KMS-11 (cell line): ENCODE data around the gene ABCA10.

ENCODE experiments used
- H2AFZ ChIP-seq: fragments of 200-600 bp; sonication (generic); 2 replicates; pipeline ENCODE4 v1.6.1; 2016; ENCODE audit warnings: antibody characterized with exemption, mixed run types, low read depth
- H3K27ac ChIP-seq: fragments of 200-600 bp; sonication (generic); 2 replicates; pipeline ENCODE4 v1.6.1; 2016; ENCODE audit warnings: mild to moderate bottlenecking, mixed run types
- H3K27me3 ChIP-seq: fragments of 200-600 bp; sonication (generic); 2 replicates; pipeline ENCODE4 v1.6.1; 2017; ENCODE audit warnings: mild to moderate bottlenecking, low read depth, mixed run types, moderate library complexity; ENCODE audit not compliant: insufficient read depth
- H3K36me3 ChIP-seq: fragments of 200-600 bp; sonication (generic); 2 replicates; pipeline ENCODE4 v1.6.1; 2017; ENCODE audit warnings: mild to moderate bottlenecking, mixed run types; ENCODE audit not compliant: insufficient read depth
- H3K4me1 ChIP-seq: fragments of 200-600 bp; sonication (generic); 2 replicates; pipeline ENCODE4 v1.6.1; 2016; ENCODE audit warnings: mild to moderate bottlenecking, low read depth, mixed run types; ENCODE audit not compliant: poor library complexity, severe bottlenecking
- H3K4me2 ChIP-seq: fragments of 200-600 bp; sonication (generic); 2 replicates; pipeline ENCODE4 v1.7.0; 2016; ENCODE audit warnings: mild to moderate bottlenecking, mixed run types
- H3K4me3 ChIP-seq: fragments of 200-600 bp; sonication (generic); IDR thresholded peaks from 2 replicates; pipeline ENCODE4 v1.6.1; 2017; ENCODE audit warnings: low read depth, low read length, mixed read lengths; ENCODE audit not compliant: insufficient read depth
- H3K79me2 ChIP-seq: fragments of 200-600 bp; sonication (generic); 2 replicates; pipeline ENCODE4 v1.6.1; 2016; ENCODE audit warnings: low read depth, mixed run types; ENCODE audit not compliant: insufficient read depth
- H3K9ac ChIP-seq: fragments of 200-600 bp; sonication (generic); 2 replicates; pipeline ENCODE4 v1.6.1; 2016; ENCODE audit warnings: mild to moderate bottlenecking, mixed run types
- H4K20me1 ChIP-seq: fragments of 200-600 bp; sonication (generic); 2 replicates; pipeline ENCODE4 v1.6.1; 2016; ENCODE audit warnings: mild to moderate bottlenecking, mixed run types; ENCODE audit not compliant: insufficient read depth
- CTCF ChIP-seq: fragments of 200-600 bp; sonication (generic); conservative IDR thresholded peaks from 2 replicates; pipeline ENCODE4 v1.6.1; 2017; ENCODE audit warnings: low read depth, mild to moderate bottlenecking, antibody characterized with exemption, low read length, moderate library complexity, mixed read lengths

The ABCA10 gene

GRCh38 chr17:69122065-69122464 lies 106.6 kb downstream of the ABCA10 start:
- no peak overlapping the region for H3K9ac ChIP-seq
- H3K27me3 ChIP-seq = no peaks in the 10 kb centered on the region
- H3K36me3 ChIP-seq = no peaks in the 10 kb centered on the region
- no peak overlapping the region for H3K4me3 ChIP-seq
- H3K79me2 ChIP-seq = no peaks in the 10 kb centered on the region
- H3K4me2 ChIP-seq = no peak overlapping the region
- no peak overlapping the region for H3K27ac ChIP-seq
- no peaks in the 10 kb centered on the region for H3K4me1 ChIP-seq
- no peak overlapping the region for H2AFZ ChIP-seq
- TF ChIP-seq CTCF = no peak
- no peaks in the 10 kb centered on the region for H4K20me1 ChIP-seq

- Histone ChIP-seq H4K20me1 (no peaks in the 10 kb centered on the region), H3K27ac (no peak overlapping the region), H3K27me3 (no peaks in the 10 kb centered on the region), H3K9ac (no peak overlapping the region), H3K36me3 (no peaks in the 10 kb centered on the region), H3K4me3 (no peak overlapping the region), H2AFZ (no peak overlapping the region), H3K4me2 (no peak overlapping the region), H3K79me2 (no peaks in the 10 kb centered on the region), H3K4me1 (no peaks in the 10 kb centered on the region)
- no peak for TF ChIP-seq CTCF
These were observed 110.5 kb downstream of the ABCA10 start for GRCh38 chr17:69117855-69118784.

- Histone ChIP-seq H4K20me1 (no peaks in the 10 kb centered on the region), H3K4me1 (no peaks in the 10 kb centered on the region), H3K27ac (no peak overlapping the region), H3K27me3 (no peaks in the 10 kb centered on the region), H3K4me2 (no peak overlapping the region), H3K79me2 (no peaks in the 10 kb centered on the region), H3K36me3 (no peaks in the 10 kb centered on the region), H3K9ac (no peak overlapping the region), H3K4me3 (no peak overlapping the region), H2AFZ (no peak overlapping the region)
- no peak for TF ChIP-seq CTCF
These were observed 116.8 kb downstream of the ABCA10 start for GRCh38 chr17:69111794-69112193.

- Histone ChIP-seq H3K27ac (no peak overlapping the region), H2AFZ (no peak overlapping the region)
These were observed 122.5 kb downstream of the ABCA10 start for GRCh38 chr17:69105907-69106730.

More at GRCh38 chr17:69105907-69106730, 122.5 kb downstream of the ABCA10 start:
- no peak for TF ChIP-seq CTCF
- no peak overlapping the region for H3K4me2 ChIP-seq
- no peaks in the 10 kb centered on the region for H3K27me3 ChIP-seq
- no peak overlapping the region for H3K4me3 ChIP-seq
- H4K20me1 ChIP-seq = no peaks in the 10 kb centered on the region
- no peaks in the 10 kb centered on the region for H3K4me1 ChIP-seq
- no peaks in the 10 kb centered on the region for H3K36me3 ChIP-seq
- no peak overlapping the region for H3K9ac ChIP-seq
- H3K79me2 ChIP-seq = no peaks in the 10 kb centered on the region
